MG63 (cell line): ENCODE results near the gene UTP15. TPM values are rescaled to one million over a fixed set of nuclear protein-coding genes. Genes with fewer than 3 reads are reported as not detected.

ENCODE experiments used
- DNase-seq: peaks from one replicate; pipeline ENCODE4 v3.0.0-alpha.2; 2020
- H3K27me3 ChIP-seq: fragments of 250-450 bp; sonication (Bioruptor Pico); 2 replicates; pipeline ENCODE4 v1.5.1; 2020; ENCODE audit warnings: mild to moderate bottlenecking, moderate library complexity
- H3K36me3 ChIP-seq: fragments of 250-450 bp; sonication (Bioruptor Pico); 2 replicates; pipeline ENCODE4 v1.5.1; 2020; ENCODE audit warnings: mild to moderate bottlenecking, moderate library complexity
- H3K4me3 ChIP-seq: fragments of 250-450 bp; sonication (Bioruptor Pico); 2 replicates; pipeline ENCODE4 v1.5.1; 2020; ENCODE audit warnings: mild to moderate bottlenecking, moderate library complexity
- H3K9me3 ChIP-seq: fragments of 250-450 bp; sonication (Bioruptor Pico); 2 replicates; pipeline ENCODE4 v1.5.1; 2020; ENCODE audit warnings: mild to moderate bottlenecking, moderate library complexity
- total RNA-seq: library from RNA; depleted of rRNA; stranded (reverse); fragments of >200 nt; shearing (Covaris generic); gene quantifications from 2 replicates; pipeline ENCODE4 v1.2.3, GENCODE V29; 2014; ENCODE audit warnings: low replicate concordance; rRNA removed

Gene UTP15
- total RNA-seq, 1 experiment from 2014 or later, result 13.1 TPM

DNA sequence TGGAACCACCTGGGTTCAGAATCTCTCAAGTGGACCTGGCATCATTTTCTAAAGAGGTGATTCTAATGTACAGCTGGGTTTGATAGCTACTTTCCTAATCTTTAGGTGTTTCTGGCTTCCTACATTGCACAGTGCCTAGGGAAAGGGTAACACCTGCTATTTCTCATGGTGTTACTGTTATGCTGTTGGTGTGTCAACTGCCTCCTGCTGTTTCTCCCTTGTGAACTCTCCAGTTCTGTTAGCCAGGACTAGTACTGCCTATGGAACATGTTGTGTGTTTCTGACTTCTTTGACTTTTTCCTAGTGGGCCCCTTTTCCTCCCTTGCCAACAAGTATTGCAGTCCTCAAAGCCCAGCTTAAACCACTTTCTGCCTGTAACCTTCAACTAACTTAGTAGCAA is 66.0 kb downstream of the UTP15 start:
- no peak for DNase-seq
- Histone ChIP-seq H3K36me3 (peaks cover 11% of the 10 kb centered on the region), H3K4me3 (no peak overlapping the region), H3K27me3 (no peaks in the 10 kb centered on the region), H3K9me3 (no peaks in the 10 kb centered on the region)

Other genes starting within 250 kb of the UTP15 start
- gene FOXD1, start 117.0 kb upstream of the UTP15 start, total RNA-seq, result 9.6 and 26.5 TPM in 2 replicates
- gene BTF3, start 67.3 kb upstream of the UTP15 start, total RNA-seq, result 284 and 469 TPM in 2 replicates
- gene ANKRA2, start 104 bp upstream of the UTP15 start, total RNA-seq, result 9.4 and 22.2 TPM in 2 replicates
- 7.6 and 8.0 TPM in 2 replicates for gene ARHGEF28, start 60.5 kb downstream of the UTP15 start, total RNA-seq